CD14-positive monocyte (primary cell): ENCODE data around the gene PFKP. TPM values are rescaled to one million over a fixed set of nuclear protein-coding genes. Genes with fewer than 3 reads are reported as not detected.

Experiments used
- DNase-seq, 3 donors: peaks; one replicate each; pipeline ENCODE4 v3.0.0-alpha.2; 2011 to 2022
- H2AFZ ChIP-seq: 2 replicates; pipeline ENCODE4 v1.6.0; 2012; ENCODE audit warnings: mild to moderate bottlenecking, low read depth, low read length, inconsistent platforms; ENCODE audit not compliant: insufficient read depth, poor library complexity, severe bottlenecking
- H3K27ac ChIP-seq, 2 donors: 1 replicate in 1 of 2; 2 replicates in 1 of 2; pipeline ENCODE4 v1.5.1; 2012 to 2013; ENCODE audit warnings: low read length in 2 of 2, control low read depth in 1 of 2, inconsistent platforms in 1 of 2, low read depth in 1 of 2, mild to moderate bottlenecking in 1 of 2
- H3K27me3 ChIP-seq, 2 donors: one replicate each; pipeline versions ENCODE4 v1.6.0 to v1.6.1; 2011 to 2013; ENCODE audit warnings: low read length in 2 of 2; ENCODE audit not compliant: control insufficient read depth in 2 of 2, insufficient read depth in 2 of 2
- H3K36me3 ChIP-seq, 2 donors: replicated peaks in 1 of 2; 1 replicate in 1 of 2; 2 replicates in 1 of 2; pipeline versions ENCODE4 v1.5.1 to v1.6.1; 2012 to 2013; ENCODE audit warnings: low read length in 2 of 2, control low read depth in 1 of 2, inconsistent platforms in 1 of 2, mild to moderate bottlenecking in 1 of 2; ENCODE audit not compliant: insufficient read depth in 2 of 2, control insufficient read depth in 1 of 2
- H3K4me1 ChIP-seq, 2 donors: 1 replicate in 1 of 2; 2 replicates in 1 of 2; pipeline versions ENCODE4 v1.5.1 to v1.6.1; 2012 to 2013; ENCODE audit warnings: low read length in 2 of 2, control low read depth in 1 of 2, inconsistent platforms in 1 of 2, mild to moderate bottlenecking in 1 of 2, moderate library complexity in 1 of 2; ENCODE audit not compliant: insufficient read depth in 2 of 2, control insufficient read depth in 1 of 2
- H3K4me2 ChIP-seq: replicated peaks from 2 replicates; pipeline ENCODE3; 2012; ENCODE audit warnings: low read length, moderate library complexity, mild to moderate bottlenecking; ENCODE audit not compliant: poor library complexity, severe bottlenecking; ENCODE audit errors: extremely low read depth
- H3K4me3 ChIP-seq, 3 experiments: fragments of 200-600 bp in 1 of 3; sonication (generic) in 1 of 3; replicated peaks in 1 of 3; 1 replicate in 2 of 3; 2 replicates in 1 of 3; pipeline ENCODE4 v1.5.1; 2011 to 2013; ENCODE audit warnings: low read length in 3 of 3, mild to moderate bottlenecking in 3 of 3, control low read depth in 2 of 3, low read depth in 2 of 3, inconsistent platforms in 1 of 3, moderate library complexity in 1 of 3
- H3K79me2 ChIP-seq: 2 replicates; pipeline ENCODE4 v1.6.0; 2012; ENCODE audit warnings: mild to moderate bottlenecking, control low read depth, inconsistent platforms, low read length, moderate library complexity; ENCODE audit not compliant: insufficient read depth
- H3K9ac ChIP-seq: 2 replicates; pipeline ENCODE4 v1.6.0; 2017; ENCODE audit warnings: low read length, mild to moderate bottlenecking; ENCODE audit not compliant: insufficient read depth, poor library complexity, severe bottlenecking
- H3K9me3 ChIP-seq, 2 donors: replicated peaks in 1 of 2; 1 replicate in 1 of 2; 2 replicates in 1 of 2; pipeline versions ENCODE4 v1.5.1 to v1.6.1; 2012 to 2013; ENCODE audit warnings: low read length in 2 of 2, control low read depth in 1 of 2; ENCODE audit not compliant: control insufficient read depth in 1 of 2, insufficient read depth in 1 of 2
- H4K20me1 ChIP-seq: 2 replicates; pipeline ENCODE4 v1.6.0; 2012; ENCODE audit warnings: mild to moderate bottlenecking, low read length, control low read depth, moderate library complexity; ENCODE audit not compliant: insufficient read depth
- H3K27ac Mint-ChIP-seq, 7 donors: one replicate each; pipeline ENCODE4 v1.8.0; 2020; ENCODE audit warnings: mild to moderate bottlenecking in 7 of 7, mixed read lengths in 7 of 7, moderate library complexity in 6 of 7, inconsistent platforms in 2 of 7
- H3K27me3 Mint-ChIP-seq, 3 donors: one replicate each; pipeline ENCODE4 v1.8.0; 2021 to 2022; ENCODE audit warnings: low read depth in 3 of 3, mild to moderate bottlenecking in 3 of 3, mixed read lengths in 3 of 3, moderate library complexity in 3 of 3, inconsistent platforms in 1 of 3
- H3K36me3 Mint-ChIP-seq, 2 donors: one replicate each; pipeline ENCODE4 v1.8.0; 2020; ENCODE audit warnings: mixed read lengths in 2 of 2, inconsistent platforms in 1 of 2, mild to moderate bottlenecking in 1 of 2
- H3K4me1 Mint-ChIP-seq: one replicate; pipeline ENCODE4 v1.8.0; 2020; ENCODE audit warnings: mild to moderate bottlenecking, mixed read lengths
- H3K4me3 Mint-ChIP-seq, 2 donors: one replicate each; pipeline ENCODE4 v1.8.0; 2020; ENCODE audit warnings: mild to moderate bottlenecking in 2 of 2, mixed read lengths in 2 of 2, moderate library complexity in 1 of 2
- H3K9me3 Mint-ChIP-seq, 7 donors: one replicate each; pipeline ENCODE4 v1.8.0; 2020 to 2022; ENCODE audit warnings: mixed read lengths in 7 of 7, mild to moderate bottlenecking in 6 of 7, moderate library complexity in 6 of 7, inconsistent platforms in 2 of 7
- CTCF ChIP-seq: fragments of 200-600 bp; IDR thresholded peaks from one replicate; pipeline ENCODE4 v1.8.0; 2022; ENCODE audit warnings: antibody characterized with exemption, mild to moderate bottlenecking
- WGBS: methylation state at CpG from one replicate; pipeline ENCODE4 v1.1.5; 2013; ENCODE audit warnings: missing lambda C conversion rate; ENCODE audit not compliant: insufficient coverage; 5-methylcytosine and 5-hydroxymethylcytosine counted together
- intact Hi-C, 2 donors: fragments of 100-400 bp; cut with micrococcal nuclease; formaldehyde crosslinking; loops; one replicate each; pipeline versions ENCODE4 v1.15.0 to v1.15.1; 2023
- polyA plus RNA-seq, 3 donors: library from polyadenylated mRNA; depleted of rRNA in 1 of 3; unstranded in 2 of 3; stranded (reverse) in 1 of 3; fragments of 300-500 nt in 2 of 3; fragments of >200 nt in 1 of 3; fragmentation: Illumina TruSeq in 2 of 3; gene quantifications; 1 replicate in 2 of 3; 2 replicates in 1 of 3; pipeline ENCODE4 v1.2.3, GENCODE V29; 2012 to 2021

PFKP gene
- polyA plus RNA-seq, 3 donors = 6.5 to 14.2 (median 8.1) TPM

- H3K36me3 ChIP-seq = peaks cover 70 to 84% of the 10 kb centered on the region in 2 donors
- peaks cover 0 to 5% (median 2%) of the 10 kb centered on the region in 7 donors for H3K9me3 Mint-ChIP-seq
- H4K20me1 ChIP-seq = no peaks in the 10 kb centered on the region
- no peak for DNase-seq
- no peak overlapping the region for H3K27ac Mint-ChIP-seq
- no peak overlapping the region for H2AFZ ChIP-seq
- no peak overlapping the region for H3K4me2 ChIP-seq
- H3K9me3 ChIP-seq = no peaks in the 10 kb centered on the region
- no CpG with 5 or more reads among the region's 5 CpGs for WGBS
- no peak for TF ChIP-seq CTCF
- peaks cover 77 to 89% of the 10 kb centered on the region in 2 donors for H3K36me3 Mint-ChIP-seq
- H3K79me2 ChIP-seq = no peaks in the 10 kb centered on the region
- H3K27me3 ChIP-seq = no peaks in the 10 kb centered on the region
- no peaks in the 10 kb centered on the region for H3K27me3 Mint-ChIP-seq
- H3K9ac ChIP-seq = no peak overlapping the region
- H3K4me1 Mint-ChIP-seq = no peaks in the 10 kb centered on the region
- H3K4me3 Mint-ChIP-seq = no peak overlapping the region
- H3K4me1 ChIP-seq = no peaks in the 10 kb centered on the region
- H3K4me3 ChIP-seq = no peak overlapping the region
- intact Hi-C loops = no loop called here
- H3K27ac ChIP-seq = no peak overlapping the region
Observed at GRCh38 chr10:3133948-3134347, 66.6 kb downstream of the PFKP start.

- Mint-ChIP-seq H3K27me3 (no peaks in the 10 kb centered on the region), H3K27ac (no peak overlapping the region), H3K4me1 (no peaks in the 10 kb centered on the region), H3K9me3 (peaks cover 0 to 2% (median 0%) of the 10 kb centered on the region in 7 donors), H3K36me3 (peaks cover 85 to 89% of the 10 kb centered on the region in 2 donors), H3K4me3 (no peak overlapping the region)
- H3K4me1 ChIP-seq = no peaks in the 10 kb centered on the region
- no peak overlapping the region for H3K4me2 ChIP-seq
- H3K27me3 ChIP-seq = no peaks in the 10 kb centered on the region
- no peaks in the 10 kb centered on the region for H4K20me1 ChIP-seq
- no peak for DNase-seq
- intact Hi-C loops = no loop called here
- no peaks in the 10 kb centered on the region for H3K9me3 ChIP-seq
- peaks cover 81 to 91% of the 10 kb centered on the region in 2 donors for H3K36me3 ChIP-seq
- H3K27ac ChIP-seq = no peak overlapping the region
- no peak for TF ChIP-seq CTCF
- H3K79me2 ChIP-seq = no peaks in the 10 kb centered on the region
- WGBS = no CpG with 5 or more reads among the region's 3 CpGs
- no peak overlapping the region for H2AFZ ChIP-seq
- no peak overlapping the region for H3K9ac ChIP-seq
- no peak overlapping the region for H3K4me3 ChIP-seq
Observed at GRCh38 chr10:3135006-3135405, 67.7 kb downstream of the PFKP start.
